ENCODE measurements around the gene PARM1.

Gene PARM1

DNA sequence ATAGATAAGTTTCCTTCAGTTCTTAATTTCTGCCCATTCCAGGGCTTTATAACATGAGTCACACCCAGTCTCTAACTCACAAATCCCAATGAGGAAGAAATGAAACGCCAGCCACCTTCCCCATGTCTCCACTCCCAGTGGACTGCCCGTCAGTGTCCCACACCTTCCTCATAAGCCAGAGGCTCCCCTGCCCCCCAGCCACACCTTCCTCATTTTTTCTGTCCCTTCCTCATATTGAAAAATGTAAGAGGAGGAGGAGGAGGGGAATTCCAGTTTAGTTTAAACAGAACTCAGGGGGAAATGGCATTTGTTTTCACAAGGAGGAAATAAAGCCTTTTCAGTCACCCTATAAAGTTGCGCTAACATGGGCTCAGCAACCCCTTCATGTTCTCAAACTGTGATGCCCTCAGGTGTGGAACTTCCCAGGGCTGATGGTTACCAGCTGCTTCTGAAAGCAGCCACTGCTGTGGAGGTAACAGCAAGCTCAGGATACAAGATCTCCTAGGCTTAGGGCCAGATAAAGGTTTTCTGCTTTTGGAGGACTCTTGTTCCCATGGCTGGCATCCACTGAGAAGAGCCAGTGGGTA lies 97.8 kb downstream of the PARM1 start:
- no peak for DNase-seq (ENCODE audit: low read depth)

DNA sequence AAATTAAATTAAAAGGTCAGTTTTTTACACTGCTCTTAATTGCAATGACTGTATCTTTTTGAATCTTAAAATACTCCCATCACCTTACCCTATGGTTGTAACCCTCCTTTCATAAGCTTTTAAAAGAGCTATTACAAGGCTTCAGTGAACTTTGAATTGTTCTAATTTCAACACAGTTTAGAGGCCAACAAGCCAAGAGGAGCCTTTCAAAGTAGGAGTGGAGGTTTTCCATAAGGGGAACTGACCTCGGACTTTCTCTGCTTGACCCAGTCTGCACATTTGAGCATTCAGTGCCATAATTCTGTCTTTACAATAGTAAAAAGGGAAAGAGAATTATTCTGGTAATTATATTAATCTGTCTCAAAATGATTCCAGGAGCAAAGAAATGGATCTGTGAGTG lies 98.9 kb downstream of the PARM1 start:
- no peak for DNase-seq (ENCODE audit: low read depth)

DNA sequence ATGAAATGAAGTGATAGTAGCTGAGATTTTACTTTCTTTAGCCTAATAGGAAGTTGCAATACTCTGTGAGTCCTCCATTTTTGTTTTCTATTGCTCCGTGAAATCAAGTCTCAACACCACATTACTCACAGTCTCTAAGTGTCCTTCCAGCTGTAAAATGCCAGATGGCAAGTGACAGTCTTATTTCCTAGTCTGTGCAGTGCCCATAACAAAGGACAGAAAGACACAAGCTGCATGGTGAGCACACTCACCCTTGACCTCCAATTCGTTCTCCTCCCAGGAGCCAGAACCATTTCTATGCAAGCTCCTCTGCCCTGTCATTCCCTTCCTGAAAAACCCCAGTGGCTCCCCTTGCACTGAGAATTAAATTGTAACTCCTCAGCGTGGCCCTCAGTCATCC lies 101.6 kb downstream of the PARM1 start:
- DNase-seq (ENCODE audit: low read depth) = no peak

DNA sequence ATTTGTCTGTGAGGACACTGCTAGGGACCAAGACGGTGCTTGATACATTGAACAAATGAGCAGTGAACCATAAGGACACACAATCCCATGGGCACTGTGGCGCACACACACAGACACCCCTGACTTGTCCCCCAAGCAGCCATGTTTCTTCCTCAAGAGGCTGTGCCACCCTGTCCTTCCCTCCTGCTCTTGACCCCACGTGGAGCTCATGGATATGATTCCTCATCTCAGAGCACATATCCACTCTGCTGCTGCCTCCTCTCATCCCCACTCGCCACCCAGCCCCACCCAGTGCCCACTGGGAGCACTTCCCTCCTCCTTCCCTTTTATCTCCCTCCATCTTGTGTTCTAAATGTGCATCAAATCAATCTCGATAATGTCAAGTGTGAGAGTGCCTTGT lies 102.4 kb downstream of the PARM1 start:
- no peak for DNase-seq (ENCODE audit: low read depth)

DNA sequence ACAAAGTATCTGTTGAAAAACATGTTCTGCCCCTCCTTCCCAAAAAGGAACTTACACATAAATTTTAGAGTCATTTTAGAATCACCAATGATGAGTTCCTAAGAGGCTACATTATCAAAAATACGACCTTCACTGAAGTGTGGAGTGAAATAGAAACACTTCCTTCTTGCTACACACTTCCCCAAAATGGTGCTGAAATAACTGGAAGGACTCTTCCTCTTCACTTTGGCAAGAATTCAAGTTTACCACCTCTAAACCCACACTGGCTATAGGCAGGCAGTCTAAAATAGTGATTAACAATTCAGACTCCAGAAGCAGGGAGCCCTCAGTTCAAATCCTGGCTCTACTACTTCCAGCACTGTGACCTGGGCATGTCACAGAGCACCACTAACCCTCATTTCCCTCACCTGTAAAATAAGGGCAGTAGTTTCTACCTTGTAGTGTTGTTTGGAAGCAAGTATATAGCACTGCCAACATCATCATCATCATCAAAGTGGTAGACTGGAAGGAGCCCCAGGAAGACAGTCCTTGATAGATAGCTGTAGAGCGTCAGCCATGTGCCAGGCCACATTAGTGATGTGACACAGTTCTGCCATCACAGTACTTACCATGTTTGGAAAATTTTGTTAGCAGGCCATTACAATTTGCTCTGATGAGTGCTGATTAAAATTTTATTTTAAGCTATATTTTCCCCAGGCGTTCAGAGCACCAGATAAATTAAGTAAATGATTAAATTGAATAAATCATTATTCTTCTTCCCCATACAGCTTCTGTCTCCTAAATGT lies 103.3 kb downstream of the PARM1 start:
- DNase-seq (ENCODE audit: low read depth) = no peak

DNA sequence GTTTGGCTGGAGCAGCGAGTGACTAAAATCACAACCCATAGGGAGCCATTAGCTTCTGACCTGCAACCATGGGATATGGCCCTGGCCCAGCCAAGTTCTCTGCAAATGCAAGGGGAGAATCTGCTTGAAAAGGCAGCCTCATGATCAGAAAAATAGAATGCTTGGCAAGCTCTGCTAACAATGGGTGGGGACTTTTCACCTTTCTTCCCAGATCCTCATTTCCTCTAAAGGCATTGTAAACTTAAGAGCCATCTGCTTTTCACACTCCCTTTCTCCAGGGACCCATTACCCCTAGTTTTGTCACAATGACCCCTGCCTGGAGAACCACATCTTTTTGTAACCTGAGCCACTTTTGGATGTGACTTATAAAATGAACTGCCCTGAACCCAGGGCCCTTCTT lies 104.3 kb downstream of the PARM1 start:
- DNase-seq (ENCODE audit: low read depth) = no peak

DNA sequence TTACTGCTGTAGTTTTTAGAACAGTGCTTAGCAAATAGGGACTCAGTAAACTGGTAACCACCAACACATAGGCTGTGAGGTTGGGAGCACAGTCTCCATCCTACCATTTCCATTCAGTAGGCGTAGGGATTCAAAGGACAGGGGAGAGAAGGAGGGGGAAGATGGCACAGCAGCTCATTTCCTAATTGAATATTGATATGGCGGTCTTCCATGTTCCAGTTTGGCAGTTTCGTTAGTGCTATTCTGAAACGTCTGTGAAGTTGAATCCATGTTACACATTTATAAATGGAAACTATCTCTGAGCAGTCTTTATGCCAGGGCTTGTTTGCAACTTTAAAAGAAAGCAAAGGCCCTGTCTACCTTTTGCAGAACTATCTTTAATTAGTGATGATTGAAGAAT lies 105.5 kb downstream of the PARM1 start:
- DNase-seq (ENCODE audit: low read depth) = no peak

DNA sequence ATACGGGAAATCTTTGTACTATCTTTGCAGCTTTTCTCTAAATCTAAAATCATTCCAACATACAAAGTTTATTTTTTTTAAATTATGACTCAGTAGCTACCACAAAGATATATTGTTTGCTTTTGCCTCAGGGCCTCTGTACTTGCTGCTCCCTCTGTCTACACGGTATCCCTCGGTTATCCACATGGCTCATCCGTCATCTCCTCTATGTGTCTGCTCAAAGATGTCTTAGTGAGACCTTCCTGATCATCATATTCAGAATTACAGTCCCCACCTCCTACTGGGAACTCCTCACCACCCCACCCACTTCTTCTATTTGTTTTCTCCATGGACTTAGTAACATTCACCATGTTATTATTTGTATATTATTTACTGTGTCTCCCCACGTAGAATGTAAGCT lies 107.8 kb downstream of the PARM1 start:
- DNase-seq (ENCODE audit: low read depth) = no peak

DNA sequence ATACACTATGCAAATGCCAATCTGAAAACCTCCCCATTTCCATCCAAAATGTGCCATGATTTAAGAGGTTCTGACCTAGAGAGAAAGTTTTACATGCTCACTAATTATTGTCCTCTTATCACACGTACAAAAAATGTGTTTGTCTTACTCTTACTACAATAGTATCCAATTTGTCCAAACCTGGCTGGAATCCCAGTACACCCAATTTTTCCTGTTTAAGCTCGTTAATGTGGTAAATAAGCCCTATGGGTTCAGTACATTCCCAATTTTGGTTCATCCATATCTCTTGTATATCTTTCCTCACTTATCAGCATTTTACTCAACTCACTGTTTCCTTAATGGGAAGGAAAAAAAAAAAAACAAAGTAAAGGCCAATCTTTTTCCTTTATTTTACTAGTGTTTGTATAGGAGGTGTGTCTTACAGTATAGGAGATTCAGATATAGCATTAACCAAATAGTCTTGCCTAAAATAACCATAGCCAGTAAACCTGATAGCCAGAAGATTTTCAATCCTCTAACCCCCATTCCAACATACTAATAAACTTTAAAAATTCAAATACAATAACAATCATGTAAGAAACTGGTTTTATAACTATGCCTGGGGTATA lies 109.8 kb downstream of the PARM1 start:
- DNase-seq (ENCODE audit: low read depth) = no peak

DNA sequence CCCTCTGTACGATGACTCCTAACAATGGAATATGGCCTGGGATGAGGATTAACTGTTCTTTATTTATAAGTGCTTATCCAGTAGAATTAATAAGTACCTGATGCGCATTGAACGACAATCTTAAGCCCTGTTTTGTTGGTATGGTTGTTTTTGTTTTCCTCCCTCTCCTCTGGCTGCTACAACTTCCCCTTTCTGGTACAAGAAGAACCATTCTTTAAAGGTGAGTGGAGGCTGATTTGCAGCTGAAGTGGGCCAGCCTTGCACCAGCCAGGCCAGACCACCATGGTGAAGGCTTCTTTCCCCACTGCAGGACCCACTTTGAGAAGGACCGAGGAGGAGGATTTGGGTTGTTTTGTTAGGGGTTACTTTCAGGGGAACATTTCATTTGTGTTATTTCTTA lies 113.3 kb downstream of the PARM1 start:
- no peak for DNase-seq (ENCODE audit: low read depth)

DNA sequence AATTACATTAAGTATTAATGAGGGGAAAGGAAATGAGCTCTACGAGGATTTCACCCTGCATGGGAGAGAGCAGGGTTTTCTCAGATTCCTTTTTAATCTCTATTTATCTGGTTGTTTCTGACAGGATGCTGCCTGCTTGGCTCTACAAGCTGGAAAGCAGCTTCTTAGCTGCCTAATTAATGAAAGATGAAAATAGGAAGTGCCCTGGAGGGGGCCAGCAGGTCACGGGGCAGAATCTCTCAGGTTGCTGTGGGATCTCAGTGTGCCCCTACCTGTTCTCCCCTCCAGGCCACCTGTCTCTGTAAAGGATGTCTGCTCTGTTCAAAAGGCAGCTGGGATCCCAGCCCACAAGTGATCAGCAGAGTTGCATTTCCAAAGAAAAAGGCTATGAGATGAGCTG lies 113.7 kb downstream of the PARM1 start:
- no peak for DNase-seq (ENCODE audit: low read depth)

DNA sequence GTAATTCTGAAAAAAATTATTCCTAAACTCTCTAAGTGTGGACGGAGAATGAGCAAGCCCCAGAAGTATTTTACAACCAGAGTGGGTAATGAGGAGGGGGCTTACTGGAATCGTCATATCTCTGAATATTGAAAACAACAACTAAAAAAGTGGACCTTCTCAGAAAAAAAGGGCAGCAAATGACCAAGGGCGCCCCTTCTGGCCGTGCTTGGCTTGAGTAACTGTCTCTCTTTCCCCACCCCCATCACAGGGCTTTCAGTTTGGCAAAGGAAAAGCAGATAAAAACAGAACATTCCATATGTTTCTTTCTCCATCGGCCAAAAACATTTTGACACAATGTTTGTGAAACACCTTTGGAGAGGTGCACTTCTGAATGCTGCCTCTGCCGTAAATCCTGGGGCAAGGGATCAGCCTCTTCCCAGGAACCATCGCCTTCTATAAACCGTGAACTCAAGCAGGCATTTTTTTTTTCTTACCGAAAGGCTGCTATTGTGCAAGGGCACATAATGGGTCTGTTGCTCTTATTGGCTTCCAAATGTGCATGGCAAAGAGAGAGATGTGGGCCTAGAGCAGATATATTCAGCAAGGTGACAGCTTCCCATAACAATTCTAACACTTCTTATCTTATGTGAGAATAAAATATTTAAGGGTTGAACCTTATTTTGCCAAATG lies 115.4 kb downstream of the PARM1 start:
- no peak for DNase-seq (ENCODE audit: low read depth)

DNA sequence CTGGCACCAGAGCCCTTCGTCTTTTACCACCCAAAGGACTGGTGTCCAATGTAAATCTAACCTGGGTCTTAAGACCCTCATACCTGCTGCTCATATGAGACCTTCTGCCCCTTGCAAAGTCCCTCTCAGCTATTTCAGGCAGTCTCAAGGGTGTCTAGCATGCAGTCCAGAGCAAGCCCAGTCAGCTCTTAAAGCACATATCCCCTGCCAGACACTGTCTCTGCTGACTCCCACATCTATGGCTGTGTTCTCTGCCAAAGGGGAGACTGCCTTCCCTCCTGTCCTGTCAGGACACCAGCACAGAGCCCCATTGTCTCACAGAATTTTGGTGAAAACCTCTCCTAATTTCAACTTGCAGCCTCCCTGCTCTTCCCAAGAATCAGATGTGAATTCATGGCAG lies 118.5 kb downstream of the PARM1 start:
- no peak for DNase-seq (ENCODE audit: low read depth)

DNA sequence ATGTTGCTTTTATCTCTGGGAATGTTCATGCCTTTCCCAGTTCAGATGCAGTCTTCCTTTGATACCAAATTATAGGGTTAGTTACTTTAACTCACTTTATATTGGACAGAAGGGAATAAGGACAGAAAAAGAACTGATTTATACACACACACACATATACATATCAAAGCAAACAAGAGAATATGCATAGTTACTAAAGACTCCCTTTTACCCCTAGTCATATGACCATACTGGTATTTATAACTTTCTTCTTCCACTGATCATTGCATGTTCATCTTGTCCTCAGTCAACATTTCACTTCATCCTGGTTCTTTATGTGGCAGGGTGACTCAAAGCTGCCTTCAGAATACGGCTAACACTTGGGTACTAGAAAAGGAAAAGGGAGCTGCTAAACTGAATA lies 120.4 kb downstream of the PARM1 start:
- DNase-seq (ENCODE audit: low read depth) = no peak

DNA sequence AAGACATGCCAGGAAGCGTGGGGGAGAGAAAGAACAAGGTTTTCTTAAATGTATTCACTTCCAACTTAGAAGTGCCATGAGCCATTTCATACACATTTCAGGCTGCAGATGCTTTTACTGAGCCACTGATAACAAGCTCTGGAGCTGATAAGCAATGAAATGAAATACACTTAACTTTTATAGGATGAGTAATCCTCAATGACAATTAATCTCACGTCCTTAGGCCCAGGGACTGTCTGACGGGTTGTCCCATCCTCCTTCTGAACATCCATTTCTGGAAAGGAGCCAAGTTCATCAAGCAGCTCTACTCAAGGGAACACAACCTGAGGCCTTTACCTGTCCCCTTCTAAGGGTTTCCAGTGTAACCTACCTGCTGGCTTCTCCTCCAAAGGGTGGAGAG lies 121.2 kb downstream of the PARM1 start:
- no peak for DNase-seq (ENCODE audit: low read depth)

DNA sequence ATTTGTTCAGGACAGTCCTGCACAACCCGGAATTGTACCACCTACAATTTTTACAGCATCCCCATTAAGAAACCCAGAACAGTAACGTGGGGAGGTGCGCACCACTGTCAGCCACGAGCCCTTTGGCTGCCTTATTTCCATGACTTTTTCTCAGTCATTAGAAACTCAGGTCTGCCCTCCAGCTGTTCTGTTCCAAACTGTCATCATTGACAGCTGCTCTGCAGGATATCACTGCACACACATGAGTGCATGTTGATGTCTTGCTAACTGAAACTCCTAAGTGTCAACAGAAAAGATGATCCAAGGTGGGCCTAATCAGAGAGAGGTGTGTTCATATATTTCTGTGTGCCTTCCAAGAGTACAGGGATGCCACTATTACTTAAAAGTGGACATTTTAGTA lies 123.4 kb downstream of the PARM1 start:
- DNase-seq (ENCODE audit: low read depth) = no peak

DNA sequence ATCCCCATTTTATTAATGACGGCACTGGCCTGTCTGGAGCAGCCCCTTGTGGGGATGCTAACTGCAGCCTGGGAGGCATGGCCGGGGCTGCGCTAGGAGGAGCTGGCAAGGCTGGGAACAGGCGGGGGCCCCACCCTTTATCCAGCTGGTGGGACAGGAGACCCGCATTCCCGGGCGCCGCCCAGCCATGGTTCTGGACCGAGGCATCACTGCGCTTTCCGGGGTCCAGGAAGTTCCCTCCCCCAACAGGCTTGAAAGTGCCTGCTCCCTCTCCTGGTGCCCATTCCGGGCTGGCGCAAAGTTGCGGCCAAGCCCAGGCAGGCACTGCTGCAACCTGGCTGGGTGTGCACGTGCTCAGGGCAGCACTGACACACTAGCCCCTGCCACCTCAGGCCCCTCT lies 124.5 kb downstream of the PARM1 start:
- DNase-seq (ENCODE audit: low read depth) = no peak

DNA sequence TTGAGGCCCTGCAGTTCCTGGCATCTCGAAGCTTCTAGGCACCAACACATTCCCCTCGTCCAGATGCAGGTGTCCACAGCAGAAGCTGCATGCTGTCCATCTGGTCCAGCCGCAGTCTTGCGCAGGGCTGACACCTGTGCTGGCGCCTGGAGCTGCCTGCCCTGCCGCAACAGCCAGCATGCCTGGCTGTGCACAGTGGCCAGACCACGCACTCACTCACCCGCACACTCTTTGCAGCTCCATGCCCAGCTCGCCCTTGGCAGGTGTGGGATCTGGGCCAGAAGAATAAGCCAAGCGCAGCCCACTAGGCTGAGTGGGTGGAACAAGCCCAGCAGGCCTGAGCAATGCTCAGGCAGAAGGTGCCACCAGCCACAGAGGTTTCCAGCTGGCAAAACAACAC lies 125.6 kb downstream of the PARM1 start:
- no peak for DNase-seq (ENCODE audit: low read depth)

DNA sequence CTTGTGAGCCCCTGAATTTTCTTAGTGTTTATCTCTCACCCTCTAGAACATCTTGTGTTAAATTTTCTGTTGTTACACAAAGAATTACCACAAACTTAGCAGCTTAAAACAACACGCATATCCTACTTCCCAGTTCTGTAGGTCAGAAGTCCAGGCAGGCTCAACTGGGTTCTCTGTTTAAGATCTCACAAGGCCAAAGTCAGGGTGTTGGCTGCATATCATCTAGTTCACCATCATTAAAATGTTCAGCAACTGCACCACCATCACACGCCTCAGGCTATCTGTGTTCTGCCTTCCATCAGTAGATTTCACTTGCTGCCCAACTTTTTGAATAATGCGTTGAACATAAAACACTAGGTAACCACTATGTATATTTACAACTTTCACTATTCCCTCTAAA lies 130.5 kb downstream of the PARM1 start:
- no peak for DNase-seq (ENCODE audit: low read depth)

DNA sequence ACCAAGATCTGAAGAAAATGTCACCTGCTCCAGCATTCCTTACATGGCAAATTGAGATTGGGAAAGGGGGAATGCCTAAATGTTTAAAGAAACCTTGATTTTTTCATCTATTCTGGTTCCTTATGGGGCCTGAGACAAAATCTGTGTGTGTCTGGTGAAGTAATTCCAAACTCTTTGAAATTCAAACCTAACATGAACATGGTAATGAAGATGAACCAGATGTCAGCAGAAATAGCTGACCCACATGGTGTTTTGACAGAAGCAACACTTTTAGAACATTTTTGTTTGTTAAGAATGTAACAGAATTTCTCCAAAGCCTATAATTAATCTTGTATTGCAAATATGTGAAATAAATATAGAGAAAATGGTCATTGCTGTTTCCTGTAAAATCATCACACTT lies 133.0 kb downstream of the PARM1 start:
- no peak for DNase-seq (ENCODE audit: low read depth)

DNA sequence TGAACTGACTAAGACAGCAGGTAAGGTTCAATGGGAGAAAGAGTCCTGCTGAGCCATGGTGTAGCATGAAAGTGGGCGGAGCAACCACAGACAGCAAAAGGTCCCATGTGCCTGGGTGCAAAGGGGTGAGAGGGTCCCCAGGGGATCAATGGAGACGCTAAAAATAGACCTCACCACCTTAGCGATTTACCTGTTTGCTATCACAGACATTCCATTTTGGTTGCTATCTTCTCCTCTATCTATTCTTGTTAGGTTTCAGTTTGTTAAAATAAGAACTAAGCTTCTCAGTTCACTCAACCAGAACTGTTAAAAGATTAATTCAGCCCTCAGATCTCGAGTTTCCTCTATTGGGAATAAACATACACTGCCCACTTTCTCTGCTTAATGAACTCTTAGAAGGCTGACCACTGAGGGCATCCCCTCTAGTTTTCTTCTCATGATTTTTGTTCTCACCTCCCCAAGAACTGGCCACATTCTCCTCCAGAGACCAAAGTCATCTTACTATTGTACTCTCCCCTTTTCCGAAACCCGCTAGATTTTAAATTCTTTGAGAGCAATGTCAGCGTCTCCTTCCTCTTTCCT lies 136.7 kb downstream of the PARM1 start:
- no peak for DNase-seq (ENCODE audit: low read depth)

DNA sequence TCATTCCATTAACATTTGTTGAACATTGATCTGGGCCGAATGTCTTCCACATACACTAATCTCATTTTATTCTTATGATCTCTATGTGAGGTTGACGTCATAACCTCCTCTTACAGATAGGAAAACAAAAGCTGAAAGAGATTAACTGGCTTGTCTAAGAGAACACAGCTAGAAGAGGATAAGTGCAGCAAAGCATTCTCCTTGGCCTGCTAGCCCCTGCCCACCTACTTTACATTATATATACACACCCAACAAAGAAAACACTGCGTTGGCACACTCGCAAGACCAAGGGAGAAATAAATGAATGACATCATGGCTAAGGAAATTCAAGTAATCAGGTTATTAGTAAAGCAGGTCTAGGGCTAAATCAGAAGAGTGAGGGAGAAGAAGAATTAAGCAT lies 138.4 kb downstream of the PARM1 start:
- no peak for DNase-seq (ENCODE audit: low read depth)

DNA sequence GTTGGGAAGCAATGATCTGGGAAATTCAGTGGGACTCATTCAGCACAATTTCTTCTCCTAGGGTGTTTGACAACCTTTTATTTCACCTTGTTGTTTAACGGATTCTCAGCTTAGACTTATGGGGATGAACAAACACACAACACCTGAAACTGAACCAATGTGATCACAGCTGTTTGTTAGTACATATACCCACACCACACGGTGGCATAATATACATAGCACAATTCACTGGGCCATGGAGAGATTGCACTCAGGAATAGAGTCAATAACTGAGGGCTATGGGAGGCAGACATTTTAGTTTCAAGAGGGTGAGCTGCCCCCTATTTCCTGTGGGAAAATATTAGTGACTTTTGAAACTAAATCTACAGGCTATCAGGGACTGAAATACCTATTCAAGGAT lies 148.0 kb downstream of the PARM1 start:
- no peak for DNase-seq (ENCODE audit: low read depth)
